Subcutaneous abdominal adipose tissue (tissue), 5 donors: ENCODE measurements around the gene LILRB5.
"Not testable (repeated sequence)": the region's sequence is repeated elsewhere in the genome, so short reads cannot be mapped to it uniquely, and the experiment has no call there.

ENCODE experiments used
- H3K27ac ChIP-seq: one replicate; pipeline ENCODE4 v1.7.0; 2013; ENCODE audit warnings: low read depth, mild to moderate bottlenecking, inconsistent platforms, low read length, moderate library complexity
- H3K27me3 ChIP-seq, 5 donors: one replicate each; pipeline ENCODE4 v1.7.0; 2013; ENCODE audit warnings: low read length in 5 of 5, inconsistent platforms in 1 of 5; ENCODE audit not compliant: control insufficient read depth in 5 of 5, insufficient read depth in 4 of 5
- H3K36me3 ChIP-seq, 5 donors: one replicate each; pipeline ENCODE4 v1.7.0; 2013; ENCODE audit warnings: low read length in 5 of 5; ENCODE audit not compliant: control insufficient read depth in 5 of 5, insufficient read depth in 5 of 5
- H3K4me1 ChIP-seq, 5 donors: one replicate each; pipeline ENCODE4 v1.7.0; 2013; ENCODE audit warnings: low read length in 5 of 5, mild to moderate bottlenecking in 3 of 5, moderate library complexity in 1 of 5; ENCODE audit not compliant: control insufficient read depth in 5 of 5, insufficient read depth in 5 of 5
- H3K4me3 ChIP-seq, 5 donors: one replicate each; pipeline ENCODE4 v1.7.0; 2013; ENCODE audit warnings: low read length in 5 of 5, low read depth in 1 of 5
- H3K9ac ChIP-seq, 5 donors: one replicate each; pipeline ENCODE4 v1.7.0; 2013; ENCODE audit warnings: low read length in 5 of 5, mild to moderate bottlenecking in 4 of 5, moderate library complexity in 3 of 5
- H3K9me3 ChIP-seq, 5 donors: one replicate each; pipeline ENCODE4 v1.7.0; 2013; ENCODE audit warnings: low read length in 5 of 5; ENCODE audit not compliant: control insufficient read depth in 5 of 5
- donor health status: healthy.
- donor health status: healthy.
- donor health status: healthy.
- donor health status: healthy.
- donor health status: healthy.

Gene LILRB5

GRCh38 chr19:54207676-54207982, 49.4 kb downstream of the LILRB5 start:
- Histone ChIP-seq H3K4me3 (peak overlapping the region in 1 of 5 donors; percentile 19), H3K9ac (peak overlapping the region in 2 of 5 donors; percentile 33 to 35), H3K27me3 (no peaks in the 10 kb centered on the region), H3K4me1 (peaks cover 3 to 77% (median 62%) of the 10 kb centered on the region in 5 donors), H3K27ac (peak overlapping the region; percentile 46), H3K9me3 (no peaks in the 10 kb centered on the region), H3K36me3 (peaks cover 10 to 56% (median 52%) of the 10 kb centered on the region in 5 donors)

- Histone ChIP-seq H3K4me3 (peak overlapping the region in 1 of 5 donors; percentile 6), H3K9ac (peak overlapping the region in 2 of 5 donors; percentile 33 to 60), H3K36me3 (peaks cover 14 to 61% (median 57%) of the 10 kb centered on the region in 5 donors), H3K4me1 (peaks cover 3 to 82% (median 66%) of the 10 kb centered on the region in 5 donors)
- not testable (repeated sequence) for H3K9me3 ChIP-seq, H3K27me3 ChIP-seq, H3K27ac ChIP-seq
Measured at GRCh38 chr19:54207193-54207592, 49.9 kb downstream of the LILRB5 start.

- Histone ChIP-seq H3K9ac (peak overlapping the region in 1 of 5 donors; percentile 60), H3K4me3 (peak overlapping the region in 2 of 5 donors; percentile 4 to 6), H3K9me3 (no peaks in the 10 kb centered on the region), H3K27me3 (no peaks in the 10 kb centered on the region), H3K36me3 (peaks cover 14 to 64% (median 57%) of the 10 kb centered on the region in 5 donors), H3K4me1 (peaks cover 3 to 85% (median 70%) of the 10 kb centered on the region in 5 donors), H3K27ac (no peak overlapping the region)
Measured at GRCh38 chr19:54206831-54207177, 50.3 kb downstream of the LILRB5 start.

- H3K9ac ChIP-seq, result peak overlapping the region in 1 of 5 donors; percentile 60
- no peaks in the 10 kb centered on the region for H3K27me3 ChIP-seq
- H3K27ac ChIP-seq, result no peak overlapping the region
- peak overlapping the region in 2 of 5 donors; percentile 4 to 6 for H3K4me3 ChIP-seq
- H3K9me3 ChIP-seq, result no peaks in the 10 kb centered on the region
- H3K36me3 ChIP-seq, result peaks cover 14 to 66% (median 57%) of the 10 kb centered on the region in 5 donors
- H3K4me1 ChIP-seq, result peaks cover 7 to 91% (median 76%) of the 10 kb centered on the region in 5 donors
Measured at GRCh38 chr19:54206030-54206830, 50.8 kb downstream of the LILRB5 start.

GRCh38 chr19:54204767-54205468, 52.2 kb downstream of the LILRB5 start:
- Histone ChIP-seq H3K27ac (no peak overlapping the region), H3K27me3 (no peaks in the 10 kb centered on the region), H3K9ac (peak overlapping the region in 1 of 5 donors; percentile 22), H3K4me1 (peaks cover 9 to 86% (median 72%) of the 10 kb centered on the region in 5 donors), H3K4me3 (no peak overlapping the region), H3K9me3 (no peaks in the 10 kb centered on the region), H3K36me3 (peaks cover 14 to 66% (median 57%) of the 10 kb centered on the region in 5 donors)

- Histone ChIP-seq H3K27ac (no peak overlapping the region), H3K27me3 (no peaks in the 10 kb centered on the region), H3K4me3 (peak overlapping the region in 3 of 5 donors; percentile 18 to 40 (median 30)), H3K4me1 (peaks cover 9 to 69% (median 59%) of the 10 kb centered on the region in 5 donors), H3K36me3 (peaks cover 14 to 63% (median 54%) of the 10 kb centered on the region in 5 donors), H3K9ac (peak overlapping the region in 4 of 5 donors; percentile 6 to 45 (median 14)), H3K9me3 (no peaks in the 10 kb centered on the region)
Measured at GRCh38 chr19:54203151-54203611, 53.9 kb downstream of the LILRB5 start.

GRCh38 chr19:54201980-54202379, 55.1 kb downstream of the LILRB5 start:
- Histone ChIP-seq H3K9me3 (no peaks in the 10 kb centered on the region), H3K4me3 (peak overlapping the region; percentile 71 to 98 (median 82)), H3K27ac (peak overlapping the region; percentile 80), H3K9ac (peak overlapping the region; percentile 83 to 97 (median 94)), H3K27me3 (no peaks in the 10 kb centered on the region), H3K4me1 (peaks cover 6 to 59% (median 49%) of the 10 kb centered on the region in 5 donors), H3K36me3 (peaks cover 14 to 51% (median 42%) of the 10 kb centered on the region in 5 donors)

- H3K36me3 ChIP-seq, result peaks cover 14 to 43% (median 34%) of the 10 kb centered on the region in 5 donors
Measured at GRCh38 chr19:54201172-54201701, 55.8 kb downstream of the LILRB5 start.

More at GRCh38 chr19:54201172-54201701, 55.8 kb downstream of the LILRB5 start:
- Histone ChIP-seq H3K4me3 (peak overlapping the region; percentile 71 to 98 (median 82)), H3K27me3 (no peaks in the 10 kb centered on the region), H3K27ac (peak overlapping the region; percentile 80), H3K9ac (peak overlapping the region; percentile 83 to 97 (median 94)), H3K4me1 (peaks cover 6 to 52% (median 42%) of the 10 kb centered on the region in 5 donors), H3K9me3 (no peaks in the 10 kb centered on the region)
